ENCODE results near the gene GBP7.
"Not testable (repeated sequence)": the region's sequence is repeated elsewhere in the genome, so short reads cannot be mapped to it uniquely, and the experiment has no call there.

The GBP7 gene

DNA sequence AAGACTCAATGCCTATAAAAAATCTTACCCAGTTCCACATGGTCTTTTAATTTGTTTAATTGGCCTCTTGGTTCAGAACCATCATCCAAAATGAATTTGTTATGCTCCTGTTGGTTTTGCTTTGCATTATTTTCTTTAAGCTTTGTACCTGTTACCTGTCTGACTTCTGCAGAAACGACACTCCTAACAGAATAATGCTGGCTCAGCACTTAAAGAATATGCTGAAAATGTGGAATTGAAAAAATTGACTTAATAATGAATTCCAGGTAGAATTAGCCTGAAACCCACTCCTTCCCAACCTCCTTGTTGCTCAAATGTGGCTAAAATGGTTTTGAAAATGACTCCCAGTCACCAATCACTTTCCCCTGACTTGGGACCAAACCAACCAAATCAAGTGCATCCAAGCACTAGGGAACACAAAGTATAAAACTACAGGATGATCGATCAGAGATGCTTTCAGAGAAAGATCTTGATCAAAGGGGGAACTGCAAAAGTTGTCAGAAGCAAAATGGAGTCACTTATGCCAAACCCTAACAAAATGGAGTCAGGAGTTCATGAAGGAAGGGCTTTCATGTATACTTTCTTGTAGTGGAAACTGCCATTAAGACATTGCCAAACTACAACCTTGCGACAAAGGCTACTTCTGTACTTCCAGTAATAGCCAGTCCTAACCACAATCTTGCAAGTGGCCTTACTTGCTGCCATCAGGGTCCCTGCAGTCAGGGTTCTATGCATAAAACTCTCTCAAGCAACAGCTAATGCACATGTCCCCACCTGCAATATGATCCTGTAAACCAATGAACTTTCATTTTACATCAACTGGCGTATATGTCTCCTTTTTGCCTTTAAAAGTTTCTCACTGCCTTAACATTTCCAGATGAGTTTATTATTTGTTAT lies 5.4 kb downstream of the GBP7 start:
- DNase-seq: no peak

DNA sequence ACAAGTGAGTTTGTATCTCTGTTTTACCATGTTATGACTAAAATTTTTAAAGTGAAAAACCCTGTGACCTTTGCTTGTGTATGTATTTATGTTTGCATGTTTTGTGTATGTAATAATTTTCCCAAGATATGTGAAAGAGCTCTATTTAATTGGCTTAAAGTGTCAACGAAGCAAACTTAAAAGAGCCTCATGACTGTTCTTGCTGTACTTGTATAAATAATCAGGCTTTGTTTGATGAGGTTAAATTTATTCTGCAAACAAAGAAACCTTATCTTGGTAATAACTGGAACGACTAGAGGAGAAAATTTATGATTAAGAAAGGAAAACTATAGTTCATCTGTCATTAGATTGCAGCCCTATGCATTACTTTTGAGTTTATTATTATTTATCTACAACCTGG lies 6.6 kb downstream of the GBP7 start:
- DNase-seq: no peak

DNA sequence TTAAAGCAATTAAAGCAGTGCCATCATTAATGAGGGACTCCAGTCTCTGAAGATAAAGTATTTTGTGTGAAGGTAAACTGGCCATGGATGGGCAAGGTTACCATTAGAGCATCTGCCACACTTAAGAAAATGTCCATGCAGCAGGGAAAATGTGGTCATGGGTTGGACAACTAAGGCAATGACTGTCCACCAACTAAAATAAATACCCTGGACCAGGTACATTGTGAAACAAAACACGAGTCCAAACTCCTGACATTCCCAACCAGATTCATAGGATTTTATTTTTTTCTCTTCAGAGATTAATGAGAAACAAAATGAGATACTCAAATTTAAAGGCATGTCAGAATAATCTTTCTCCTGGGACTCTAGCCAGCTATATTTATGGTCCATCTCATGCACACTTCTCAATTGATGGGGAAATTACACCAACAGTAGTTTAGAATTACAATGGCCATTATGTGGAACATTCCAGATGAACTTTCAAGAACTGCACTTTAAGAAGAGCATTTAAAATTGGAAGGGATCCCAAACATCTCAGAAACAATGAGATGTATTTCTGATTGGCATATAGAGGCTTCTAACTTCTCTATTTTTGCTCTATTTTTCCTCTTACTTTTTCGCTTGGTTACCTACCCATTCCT lies 8.1 kb downstream of the GBP7 start:
- no peak for DNase-seq

DNA sequence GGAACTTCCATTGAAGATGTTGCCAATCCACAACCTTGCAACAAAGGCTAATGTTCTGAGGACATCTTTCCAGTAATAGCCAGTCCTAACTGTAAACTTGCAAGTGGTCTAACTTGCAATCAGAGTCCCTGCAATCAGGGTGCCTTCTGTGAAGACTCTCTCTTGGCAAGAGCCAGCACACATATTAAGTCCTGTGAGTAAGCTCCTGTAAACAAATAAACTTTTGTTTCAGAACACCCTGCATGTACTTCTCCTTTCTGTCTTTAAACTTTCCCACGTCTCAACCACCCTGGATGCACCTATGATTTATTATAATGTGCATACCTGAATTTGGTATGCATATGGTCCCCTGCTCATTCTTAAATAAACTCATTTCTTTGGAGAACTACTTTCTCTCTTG lies 9.1 kb downstream of the GBP7 start:
- no peak for DNase-seq

DNA sequence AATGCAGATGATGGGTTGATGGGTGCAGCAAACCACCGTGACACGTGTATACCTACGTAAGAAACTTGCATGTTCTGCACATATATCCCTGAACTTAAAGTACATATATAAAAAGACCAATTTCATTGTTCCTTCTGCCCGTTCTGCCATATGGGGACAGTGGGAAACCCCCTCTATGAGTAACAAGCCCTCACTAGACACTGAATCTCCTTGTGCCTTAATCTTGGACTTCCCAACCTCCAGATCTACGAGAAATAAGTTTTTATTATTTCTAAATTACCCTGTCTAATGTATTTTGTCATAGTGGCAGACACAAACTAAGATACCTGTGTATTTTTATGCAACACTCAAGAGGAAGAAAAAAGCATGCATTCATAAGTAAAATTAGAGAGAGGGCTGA lies 10.0 kb downstream of the GBP7 start:
- no peak for DNase-seq

DNA sequence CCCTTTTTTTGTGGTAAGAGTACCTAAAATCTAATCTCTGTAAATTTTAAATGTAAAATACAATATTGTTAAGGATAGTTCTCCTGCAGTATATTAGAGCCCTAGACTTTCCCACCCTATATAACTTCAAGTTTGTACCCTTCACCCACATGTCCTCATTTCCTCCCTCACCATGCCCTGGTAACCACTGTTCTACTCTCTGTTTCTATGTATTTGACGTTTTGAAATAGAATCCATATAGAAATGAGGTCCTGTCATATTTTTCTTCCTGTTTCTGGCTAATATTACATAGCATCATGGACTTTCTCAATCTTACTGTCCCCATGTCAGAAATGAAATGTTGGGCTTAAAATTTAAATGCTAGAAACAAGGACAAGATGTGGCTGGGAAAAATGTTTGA lies 24.8 kb downstream of the GBP7 start:
- DNase-seq: no peak

DNA sequence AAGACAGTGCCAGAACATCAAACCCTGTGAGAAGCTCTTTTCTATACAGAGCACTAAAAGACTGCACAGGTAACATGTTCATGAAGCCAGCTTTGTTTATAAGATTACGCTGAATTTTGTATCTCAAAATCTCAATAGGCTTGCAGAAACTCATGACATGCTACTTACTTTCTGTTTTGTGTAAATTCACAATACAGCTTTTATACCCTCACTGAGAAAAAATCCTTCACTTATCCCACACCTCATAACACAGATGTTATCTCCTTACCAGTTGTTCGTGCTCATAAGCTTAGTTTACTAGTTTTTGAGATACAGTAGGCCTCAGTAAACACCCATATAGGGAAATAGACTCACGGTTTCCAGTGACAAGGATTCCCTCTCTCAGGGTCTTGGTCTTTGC lies 25.8 kb downstream of the GBP7 start:
- DNase-seq: no peak

DNA sequence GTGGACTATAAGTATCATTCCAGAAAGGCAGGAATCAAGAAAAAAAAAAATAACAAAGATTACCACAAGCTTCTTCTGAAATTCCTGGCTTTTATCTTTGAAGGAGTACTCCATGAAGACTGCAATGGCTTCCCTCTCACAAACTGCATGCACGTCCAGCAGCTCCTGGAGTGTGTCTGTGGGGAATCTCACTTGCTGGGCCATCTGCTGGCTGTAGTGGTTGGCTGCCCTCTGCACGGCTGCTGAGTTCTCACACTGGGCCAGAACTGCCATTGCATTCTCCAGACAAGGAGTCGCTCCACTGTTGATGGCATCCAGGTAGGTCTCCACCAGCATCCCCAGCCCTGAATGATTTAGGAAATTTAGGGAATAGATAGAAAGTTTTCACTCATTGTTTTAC lies 26.6 kb downstream of the GBP7 start:
- DNase-seq: no peak

DNA sequence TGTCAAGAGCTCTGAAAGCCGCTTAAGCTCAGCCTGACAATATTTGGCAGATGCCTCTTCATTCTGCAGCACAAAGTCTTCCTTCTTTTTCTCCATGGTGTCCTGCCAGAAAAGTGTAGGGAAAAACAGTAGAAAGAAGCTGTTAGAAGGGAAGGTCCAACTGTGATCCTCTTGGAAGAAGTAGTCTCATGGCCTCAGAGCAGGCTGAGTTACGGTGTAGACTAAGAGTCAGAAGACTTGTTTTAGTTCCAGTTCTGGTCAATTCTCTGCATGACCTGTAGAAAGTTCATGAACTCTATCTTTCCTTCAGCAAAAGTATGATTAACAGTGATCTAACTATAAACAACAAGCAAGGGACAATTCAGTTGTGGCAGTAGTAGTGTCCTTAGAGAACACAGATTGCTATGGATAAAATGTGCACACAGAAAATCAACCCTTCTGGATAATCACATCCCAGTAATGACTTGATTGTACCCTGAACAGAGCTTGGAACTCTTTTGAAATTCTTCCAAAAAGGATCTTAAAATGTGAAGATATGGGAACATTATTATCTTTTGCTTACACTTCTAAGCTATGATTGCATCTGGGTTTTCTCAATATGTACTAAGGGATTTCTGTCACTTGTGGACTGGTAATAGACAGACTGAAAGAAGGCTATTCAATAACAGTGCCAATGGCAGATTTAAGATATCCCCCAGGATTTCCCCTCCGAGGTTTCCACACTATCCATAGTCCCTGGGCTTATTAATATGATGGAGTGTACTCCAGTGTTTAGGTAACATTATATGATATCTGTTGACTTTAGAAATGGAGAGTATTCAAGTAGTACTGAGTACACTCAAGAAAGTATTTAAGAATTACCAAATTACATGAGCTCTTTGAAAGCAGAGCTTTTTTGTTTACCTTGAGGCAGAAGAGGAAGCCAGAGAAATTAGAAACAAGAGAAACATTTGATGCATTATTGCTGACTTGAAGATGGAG lies 27.8 kb downstream of the GBP7 start:
- no peak for DNase-seq

DNA sequence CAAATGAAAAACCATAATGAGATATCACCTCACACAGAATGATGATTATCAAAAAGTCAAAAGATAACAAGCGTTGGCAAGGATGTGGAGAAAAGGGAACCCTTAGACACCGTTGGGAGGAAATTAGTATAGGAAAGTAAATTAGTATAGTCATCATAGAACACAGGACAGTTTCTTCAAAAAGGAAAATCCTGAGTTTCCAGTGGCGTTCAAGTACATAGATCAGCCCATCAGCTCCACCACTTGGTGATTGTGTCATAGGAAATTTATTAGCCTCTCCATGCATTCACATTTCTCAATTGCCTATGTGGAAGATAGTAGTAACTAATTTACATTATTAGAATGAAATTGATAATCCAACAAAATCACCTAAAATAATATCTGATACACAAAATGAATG lies 29.1 kb downstream of the GBP7 start:
- DNase-seq: no peak

DNA sequence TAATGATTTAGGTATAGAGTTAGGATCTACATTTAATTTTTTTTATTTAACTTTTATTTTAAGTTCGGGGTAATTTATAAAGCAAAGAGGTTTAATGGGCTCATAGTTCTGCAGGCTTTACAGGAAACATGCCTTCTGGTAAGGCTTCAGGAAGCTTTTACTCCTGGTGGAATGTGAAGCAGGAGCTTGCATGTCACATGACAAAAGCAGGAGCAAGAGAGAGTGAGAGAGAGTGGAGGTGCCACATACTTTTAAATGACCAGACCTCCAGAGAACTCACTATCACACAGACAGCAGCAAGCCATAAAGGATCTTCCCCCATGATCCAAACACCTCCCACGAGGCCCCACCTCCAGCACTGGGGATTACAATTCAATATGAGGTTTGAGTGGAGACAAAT lies 32.3 kb downstream of the GBP7 start:
- DNase-seq: no peak

DNA sequence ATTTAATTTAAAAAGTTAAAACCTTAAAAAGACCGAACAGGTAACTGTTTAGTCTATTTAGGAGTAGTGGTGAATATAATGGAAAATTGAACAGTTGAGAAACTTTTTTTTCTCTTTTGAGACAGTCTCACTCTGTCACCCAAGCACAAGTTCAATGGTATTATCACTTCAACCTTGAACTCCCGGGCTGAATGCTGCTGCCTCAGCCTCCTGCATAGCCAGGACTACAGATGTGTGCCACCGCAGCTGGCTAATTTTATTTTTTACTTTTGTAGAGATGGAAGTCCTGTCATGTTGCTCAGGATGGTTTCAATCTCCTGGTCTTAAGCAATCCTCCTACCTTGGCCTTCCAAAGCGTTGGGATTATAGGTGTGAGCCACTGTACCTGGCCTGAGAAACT lies 33.6 kb downstream of the GBP7 start:
- DNase-seq: no peak

DNA sequence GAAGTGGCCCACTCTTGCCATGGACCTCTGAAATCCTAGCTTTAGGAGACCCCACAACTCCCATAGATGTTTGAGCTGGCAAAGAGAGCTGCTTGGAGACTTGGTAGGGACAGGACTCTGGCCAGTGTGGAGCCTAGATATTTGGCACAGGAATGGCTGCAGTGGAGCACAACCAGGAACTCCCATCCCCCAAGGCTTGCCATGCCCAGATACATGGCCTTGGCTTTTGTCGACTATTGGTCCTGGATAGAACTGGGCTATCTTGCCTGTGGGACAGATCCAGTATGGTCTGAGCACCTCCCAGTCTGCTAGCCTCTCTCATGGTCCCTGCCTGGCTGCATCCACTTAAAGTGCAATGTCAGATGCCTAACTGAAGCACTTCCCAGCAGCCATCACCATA lies 42.1 kb downstream of the GBP7 start:
- DNase-seq: no peak

DNA sequence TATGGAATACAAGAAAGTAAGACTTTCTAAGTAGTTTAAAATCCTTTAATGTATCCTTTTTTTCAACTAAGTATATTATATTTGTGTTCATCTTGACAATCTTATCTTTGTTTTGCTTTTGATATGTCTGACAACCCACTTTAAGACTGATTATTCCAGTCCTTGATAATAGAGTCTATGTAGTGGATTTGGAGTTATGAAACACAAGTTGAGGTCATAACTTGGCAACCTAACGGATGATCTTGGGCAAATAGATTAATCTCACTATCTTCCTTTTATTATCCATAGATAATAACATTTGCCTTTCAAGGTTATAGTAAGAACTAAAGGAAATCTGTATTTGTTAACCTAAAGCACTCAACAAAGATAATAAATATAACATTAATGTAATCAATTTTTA lies 45.1 kb downstream of the GBP7 start:
- no peak for DNase-seq

DNA sequence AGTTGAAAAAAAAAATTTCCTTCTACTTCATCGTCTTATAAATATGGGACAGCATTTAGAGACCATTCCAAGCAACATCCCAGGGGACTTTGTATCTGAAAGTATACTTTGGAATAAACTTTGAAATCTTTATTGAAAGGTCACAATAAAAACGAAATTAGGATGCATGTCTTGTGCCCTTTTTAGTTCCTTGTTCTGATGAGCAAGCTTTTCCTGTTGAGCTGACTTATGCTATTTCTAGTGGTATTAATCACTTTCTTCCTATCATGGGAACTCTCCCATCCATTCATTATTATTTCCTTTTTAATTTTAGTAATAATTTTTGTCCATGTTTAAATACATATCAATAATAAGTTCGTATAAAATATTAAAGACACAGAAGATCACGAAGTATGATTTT lies 45.9 kb downstream of the GBP7 start:
- DNase-seq: no peak

DNA sequence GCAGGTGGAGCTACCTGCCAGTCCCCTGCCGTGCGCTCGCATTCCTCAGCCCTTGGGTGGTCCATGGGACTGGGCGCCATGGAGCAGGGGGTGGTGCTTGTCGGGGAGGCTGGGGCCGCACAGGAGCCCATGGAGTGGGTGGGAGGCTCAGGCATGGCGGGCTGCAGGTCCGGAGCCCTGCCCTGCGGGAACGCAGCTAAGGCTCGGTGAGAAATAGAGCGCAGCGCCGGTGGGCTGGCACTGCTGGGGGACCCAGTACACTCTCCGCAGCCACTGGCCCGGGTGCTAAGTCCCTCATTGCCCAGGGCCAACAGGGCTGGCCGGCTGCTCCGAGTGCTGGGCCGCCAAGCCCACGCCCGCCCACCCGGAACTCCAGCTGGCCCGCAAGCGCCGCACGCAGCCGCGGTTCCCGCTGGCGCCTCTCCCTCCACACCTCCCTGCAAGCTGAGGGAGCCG lies 47.8 kb downstream of the GBP7 start:
- not testable (repeated sequence) for DNase-seq

DNA sequence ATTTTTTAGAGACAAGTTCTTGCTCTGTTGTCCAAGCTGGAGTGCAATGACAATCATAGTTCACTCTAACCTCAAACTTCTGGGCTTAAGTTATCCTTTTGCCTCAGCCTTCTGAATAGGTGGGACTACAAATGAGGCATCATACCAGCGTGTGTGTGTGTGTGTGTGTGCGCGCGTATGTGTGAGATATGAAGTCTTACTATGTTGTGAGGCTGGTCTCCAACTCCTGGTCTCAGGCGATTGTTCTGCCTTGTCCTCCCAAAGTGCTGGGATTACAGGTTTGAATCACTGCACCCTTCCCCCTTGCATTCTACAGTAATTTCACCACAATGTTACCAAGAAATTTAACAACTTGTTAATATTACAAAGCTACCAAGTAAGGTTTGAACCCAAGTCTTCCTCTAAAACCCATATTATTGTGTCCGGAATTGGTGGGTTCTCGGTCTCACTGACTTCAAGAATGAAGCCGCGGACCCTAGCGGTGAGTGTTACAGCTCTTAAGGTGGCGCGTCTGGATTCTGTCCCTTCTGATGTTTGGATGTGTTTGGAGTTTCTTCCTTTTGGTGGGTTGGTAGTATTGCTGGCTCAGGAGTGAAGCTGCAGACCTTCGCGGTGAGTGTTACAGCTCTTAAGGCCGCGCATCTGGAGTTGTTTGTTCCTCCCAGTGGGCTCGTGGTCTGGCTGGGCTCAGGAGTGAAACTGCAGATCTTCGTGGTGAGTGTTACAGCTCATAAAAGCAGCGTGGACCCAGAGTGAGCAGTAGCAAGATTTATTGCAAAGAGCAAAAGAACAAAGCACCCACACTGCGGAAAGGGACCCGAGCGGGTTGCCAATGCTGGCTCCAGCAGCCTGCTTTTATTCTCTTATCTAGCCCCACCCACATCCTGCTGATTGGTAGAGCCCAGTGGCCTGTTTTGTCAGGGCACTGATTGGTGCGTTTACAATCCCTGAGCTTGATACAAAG lies 48.9 kb downstream of the GBP7 start:
- peak; percentile 47 for DNase-seq

DNA sequence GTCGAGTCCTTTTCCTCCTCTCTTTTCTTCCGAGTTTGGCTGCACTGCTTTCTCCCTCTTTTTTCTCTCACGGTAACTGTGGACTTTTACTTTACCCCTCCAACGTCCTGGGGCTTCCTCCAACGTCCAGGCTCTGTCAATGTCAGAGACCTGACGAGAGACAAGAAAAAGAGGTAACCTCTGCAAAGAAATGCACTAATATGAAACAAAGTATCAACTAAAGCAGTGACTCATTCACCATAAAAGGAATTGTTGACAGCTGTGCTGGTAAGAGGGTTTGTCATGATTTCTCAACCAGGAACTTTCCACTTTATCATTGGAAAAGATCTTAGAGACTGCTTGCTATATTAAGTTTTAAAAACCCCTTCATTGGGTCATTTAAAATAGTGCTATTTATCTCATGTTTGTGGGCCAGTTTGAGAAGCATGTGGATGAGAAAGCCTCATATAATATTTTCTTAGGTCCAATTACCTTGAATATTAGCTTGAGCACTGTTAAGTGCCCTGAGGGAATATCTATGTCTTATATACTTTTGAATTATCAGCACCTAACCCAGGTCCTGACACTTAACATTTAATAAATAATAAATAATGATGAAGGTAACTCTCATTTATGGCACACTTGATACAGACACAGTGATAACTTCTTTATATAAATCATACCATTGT lies 49.8 kb downstream of the GBP7 start, which contains the start of gene GBP2:
GBP2 (minus strand) TSS at position 202 of the 668 bp plus-strand sequence. CDS start 4,148 bp downstream, outside the sequence.
- no peak for DNase-seq

DNA sequence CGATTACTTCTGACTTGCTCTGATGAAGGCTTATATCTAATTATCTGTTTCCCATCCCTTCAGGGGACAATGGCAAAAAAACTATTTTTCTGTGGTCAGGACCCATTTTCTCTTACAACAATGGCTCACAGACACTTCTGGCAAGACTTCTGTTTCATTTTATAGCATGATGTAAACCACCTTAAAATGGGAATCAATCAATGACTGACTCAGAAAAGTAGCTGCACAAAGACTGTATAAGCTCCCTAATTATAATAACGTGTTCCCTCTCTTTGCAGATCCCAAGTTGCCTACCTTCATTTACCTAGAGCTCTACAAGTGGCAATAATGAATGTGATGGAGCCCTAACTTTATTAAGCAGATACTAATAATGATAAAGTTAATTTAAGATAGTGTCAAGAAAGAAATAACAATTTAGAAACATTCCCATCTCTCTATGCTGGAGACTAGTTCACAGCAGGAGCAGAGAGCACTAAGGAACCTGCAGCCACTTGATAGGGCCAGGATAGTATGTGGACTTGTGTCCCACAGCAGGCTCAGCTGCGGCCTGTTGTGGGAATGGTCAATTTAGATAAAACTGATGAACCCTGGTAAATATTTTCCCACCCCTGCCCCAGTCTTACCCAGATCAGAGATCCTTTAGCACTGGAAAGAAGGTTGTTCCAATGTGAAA lies 50.4 kb downstream of the GBP7 start:
- no peak for DNase-seq

DNA sequence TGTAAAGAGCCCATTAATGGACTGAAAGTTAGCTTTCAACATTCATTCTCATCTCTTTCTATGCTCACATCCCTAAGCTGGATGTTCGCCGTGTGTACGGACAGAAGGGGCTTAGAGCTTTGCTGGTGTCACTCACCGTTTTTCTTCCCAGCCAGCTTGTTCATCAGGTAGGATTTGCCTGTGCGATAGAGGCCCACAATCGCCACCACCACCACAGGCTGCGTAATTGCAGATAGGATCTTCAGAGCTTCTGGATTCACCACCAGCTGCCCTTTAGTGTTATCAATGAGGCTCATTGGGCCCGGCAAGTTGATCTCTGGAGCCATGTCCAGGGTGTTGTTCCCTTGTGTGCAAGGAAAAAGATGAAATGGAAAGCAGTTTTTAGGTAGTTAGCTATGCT lies 54.2 kb downstream of the GBP7 start:
- DNase-seq: no peak

DNA sequence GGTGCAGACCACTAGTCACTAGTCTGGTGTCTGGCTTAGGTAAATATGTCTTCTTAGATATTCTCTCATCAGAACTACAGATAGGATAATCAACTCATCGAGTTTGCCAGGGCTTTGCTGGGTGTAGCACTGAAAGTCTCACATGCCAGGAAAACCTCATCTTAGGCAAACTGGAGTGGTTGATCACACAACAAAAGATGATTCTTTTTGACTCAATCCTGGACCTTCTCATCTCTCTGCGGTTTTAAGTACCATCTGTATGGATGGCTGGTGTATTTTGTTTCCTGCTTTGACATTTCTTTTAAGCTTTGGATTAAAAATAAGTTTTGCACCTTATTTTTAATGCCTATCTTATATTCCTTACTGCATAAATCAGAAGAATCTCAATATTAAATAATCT lies 61.1 kb downstream of the GBP7 start:
- DNase-seq: no peak
